SK-N-SH (cell line): ENCODE data around the gene ARHGEF39. TPM values are rescaled to one million over a fixed set of nuclear protein-coding genes. Genes with fewer than 3 reads are reported as not detected.
A peak's percentile ranks its signal among the peaks of the same experiment; 100 is the strongest.

ENCODE experiments used
- CTCF ChIA-PET: fragments of 300-600, 350-600 bp; formaldehyde crosslinking; extraction: SDS; loops from one replicate; lab custom pipeline; 2021; lab: Yijun Ruan, JAX
- POLR2A ChIA-PET: fragments of 350-600 bp; sonication (Branson Sonifier 250); formaldehyde crosslinking; extraction: SDS; loops from one replicate; lab custom pipeline; 2020; ENCODE audit warnings: antibody characterized with exemption, inconsistent platforms; lab: Yijun Ruan, JAX
- DNase-seq: peaks from one replicate; pipeline ENCODE4 v3.0.0; 2012
- H2AFZ ChIP-seq: fragments of 200-600 bp; sonication (generic); 2 replicates; pipeline ENCODE4 v1.8.1; 2016; ENCODE audit warnings: antibody characterized with exemption, mild to moderate bottlenecking, low read depth
- H3F3A ChIP-seq: fragments of 200-600 bp; sonication (generic); replicated peaks from 2 replicates; pipeline ENCODE3; 2016; ENCODE audit warnings: antibody characterized with exemption, mild to moderate bottlenecking; ENCODE audit not compliant: insufficient read depth
- H3K27ac ChIP-seq, 2 experiments: fragments of 200-500 bp in 1 of 2; fragments of 200-600 bp in 1 of 2; sonication (Bioruptor generic) in 1 of 2; sonication (generic), shearing (Covaris generic) in 1 of 2; 2 replicates each; pipeline versions ENCODE4 v1.5.1 to v1.6.1; 2014 to 2016; ENCODE audit warnings: low read depth in 2 of 2, inconsistent platforms in 1 of 2, low read length in 1 of 2, mild to moderate bottlenecking in 1 of 2, mixed read lengths in 1 of 2
- H3K27me3 ChIP-seq: fragments of 200-600 bp; sonication (generic), shearing (Covaris generic); 2 replicates; pipeline ENCODE4 v1.6.1; 2016; ENCODE audit warnings: mixed run types; ENCODE audit not compliant: insufficient read depth
- H3K36me3 ChIP-seq, 2 experiments: fragments of 200-500 bp in 1 of 2; fragments of 200-600 bp in 1 of 2; sonication (Bioruptor generic) in 1 of 2; sonication (generic) in 1 of 2; replicated peaks in 1 of 2; 2 replicates each; pipeline versions ENCODE3 to v1.5.1; 2014 to 2016; ENCODE audit warnings: low read length in 1 of 2, mild to moderate bottlenecking in 1 of 2; ENCODE audit not compliant: insufficient read depth in 2 of 2, control insufficient read depth in 1 of 2
- H3K4me1 ChIP-seq, 2 experiments: fragments of 200-500 bp in 1 of 2; fragments of 200-600 bp in 1 of 2; sonication (Bioruptor generic) in 1 of 2; sonication (generic), shearing (Covaris generic) in 1 of 2; 2 replicates each; pipeline versions ENCODE4 v1.5.1 to v1.6.1; 2014 to 2016; ENCODE audit warnings: low read depth in 1 of 2, low read length in 1 of 2, mixed run types in 1 of 2; ENCODE audit not compliant: insufficient read depth in 2 of 2, control insufficient read depth in 1 of 2
- H3K4me2 ChIP-seq: fragments of 200-600 bp; sonication (generic), shearing (Covaris generic); 2 replicates; pipeline ENCODE4 v1.6.1; 2017; ENCODE audit warnings: mixed run types
- H3K4me3 ChIP-seq, 2 experiments: fragments of 200-500 bp in 1 of 2; fragments of 200-600 bp in 1 of 2; sonication (Bioruptor generic) in 1 of 2; sonication (generic), shearing (Covaris generic) in 1 of 2; 2 replicates each; pipeline versions ENCODE4 v1.5.1 to v1.8.1; 2014 to 2016; ENCODE audit warnings: low read depth in 2 of 2, inconsistent platforms in 1 of 2, low read length in 1 of 2, mild to moderate bottlenecking in 1 of 2, mixed read lengths in 1 of 2, moderate library complexity in 1 of 2
- H3K79me2 ChIP-seq: fragments of 200-600 bp; sonication (generic); 2 replicates; pipeline ENCODE4 v1.8.1; 2017; ENCODE audit warnings: mild to moderate bottlenecking; ENCODE audit not compliant: insufficient read depth
- H3K9ac ChIP-seq: fragments of 200-600 bp; sonication (generic); 2 replicates; pipeline ENCODE4 v1.6.1; 2017; ENCODE audit warnings: mixed run types
- H3K9me2 ChIP-seq: fragments of 200-600 bp; sonication (generic); 2 replicates; pipeline ENCODE4 v1.6.1; 2017; ENCODE audit warnings: mixed run types
- H3K9me3 ChIP-seq: fragments of 200-600 bp; sonication (generic); 2 replicates; pipeline ENCODE4 v1.6.1; 2017; ENCODE audit warnings: mixed run types, mild to moderate bottlenecking, moderate library complexity
- H4K20me1 ChIP-seq: fragments of 200-600 bp; sonication (generic); 2 replicates; pipeline ENCODE4 v1.6.1; 2017; ENCODE audit warnings: mild to moderate bottlenecking, mixed run types; ENCODE audit not compliant: insufficient read depth
- ELF1 ChIP-seq: IDR thresholded peaks from 2 replicates; pipeline ENCODE4 v1.4.0; 2012
- EP300 ChIP-seq, 2 experiments: IDR thresholded peaks; 2 replicates each; pipeline versions ENCODE4 v1.4.0 to v1.6.1; 2012; ENCODE audit warnings: borderline replicate concordance in 1 of 2, low read depth in 1 of 2, low read length in 1 of 2
- FOSL2 ChIP-seq: IDR thresholded peaks from 2 replicates; pipeline ENCODE4 v1.4.0; 2012; ENCODE audit warnings: low read depth, mild to moderate bottlenecking, moderate library complexity, borderline replicate concordance
- FOXJ3 ChIP-seq: sonication (generic); formaldehyde crosslinking; IDR thresholded peaks from 2 replicates; pipeline ENCODE4 v1.5.1; 2020; ENCODE audit warnings: mild to moderate bottlenecking, missing genetic modification reagents
- FOXM1 ChIP-seq: IDR thresholded peaks from 2 replicates; pipeline ENCODE4 v1.4.0; 2012; ENCODE audit warnings: low read depth, mild to moderate bottlenecking
- GATA2 ChIP-seq: sonication (generic); formaldehyde crosslinking; IDR thresholded peaks from 2 replicates; pipeline ENCODE4 v1.5.0; 2020; ENCODE audit warnings: mild to moderate bottlenecking, missing genetic modification reagents
- IRF3 ChIP-seq: fragments of 150-350 bp; IDR thresholded peaks from 2 replicates; pipeline ENCODE4 v1.6.1; 2016; ENCODE audit warnings: mild to moderate bottlenecking, low read depth, low read length
- MEF2A ChIP-seq: IDR thresholded peaks from 2 replicates; pipeline ENCODE4 v1.4.0; 2012; ENCODE audit warnings: low read depth, borderline replicate concordance
- POLR2AphosphoS5 ChIP-seq: IDR thresholded peaks from 2 replicates; pipeline ENCODE4 v1.6.1; 2012; ENCODE audit warnings: low read depth, low read length
- RAD21 ChIP-seq: IDR thresholded peaks from 2 replicates; pipeline ENCODE4 v1.6.1; 2012; ENCODE audit warnings: mild to moderate bottlenecking, low read length
- SIN3A ChIP-seq: IDR thresholded peaks from 2 replicates; pipeline ENCODE4 v1.6.1; 2012; ENCODE audit warnings: low read depth, mild to moderate bottlenecking, low read length, moderate library complexity, borderline replicate concordance
- SMC3 ChIP-seq: IDR thresholded peaks from 2 replicates; pipeline ENCODE4 v1.6.1; 2012; ENCODE audit warnings: low read depth, low read length, improper control_type of control experiment
- TAF1 ChIP-seq: IDR thresholded peaks from 2 replicates; pipeline ENCODE4 v1.6.1; 2012; ENCODE audit warnings: low read depth, mild to moderate bottlenecking, low read length, moderate library complexity, borderline replicate concordance
- USF1 ChIP-seq: IDR thresholded peaks from 2 replicates; pipeline ENCODE4 v1.4.0; 2012; ENCODE audit warnings: low read depth, borderline replicate concordance
- USF2 ChIP-seq: fragments of 150-350 bp; IDR thresholded peaks from 2 replicates; pipeline ENCODE4 v1.6.1; 2017; ENCODE audit warnings: antibody characterized with exemption, low read length, low read depth, borderline replicate concordance
- YY1 ChIP-seq: IDR thresholded peaks from 2 replicates; pipeline ENCODE4 v1.4.0; 2012; ENCODE audit warnings: low read depth, mild to moderate bottlenecking
- WGBS: methylation state at CpG from one replicate; pipeline ENCODE4 v1.1.6; 2017; ENCODE audit warnings: low lambda C conversion rate; 5-methylcytosine and 5-hydroxymethylcytosine counted together
- polyA plus RNA-seq, 3 experiments: library from polyadenylated mRNA; depleted of rRNA; stranded (reverse); fragments of >200 nt; gene quantifications; 2 replicates each; pipeline ENCODE4 v1.2.3, GENCODE V29; 2012
- TF ChIP-seq, protein P1 (sequence below): IDR thresholded peaks from 2 replicates; pipeline ENCODE4 v1.4.0; 2012; ENCODE audit warnings: low read depth, borderline replicate concordance

Gene ARHGEF39
- polyA plus RNA-seq, 1 of the 3 experiments (the other 2 are of a cell fraction) = 4.9 TPM

DNA sequence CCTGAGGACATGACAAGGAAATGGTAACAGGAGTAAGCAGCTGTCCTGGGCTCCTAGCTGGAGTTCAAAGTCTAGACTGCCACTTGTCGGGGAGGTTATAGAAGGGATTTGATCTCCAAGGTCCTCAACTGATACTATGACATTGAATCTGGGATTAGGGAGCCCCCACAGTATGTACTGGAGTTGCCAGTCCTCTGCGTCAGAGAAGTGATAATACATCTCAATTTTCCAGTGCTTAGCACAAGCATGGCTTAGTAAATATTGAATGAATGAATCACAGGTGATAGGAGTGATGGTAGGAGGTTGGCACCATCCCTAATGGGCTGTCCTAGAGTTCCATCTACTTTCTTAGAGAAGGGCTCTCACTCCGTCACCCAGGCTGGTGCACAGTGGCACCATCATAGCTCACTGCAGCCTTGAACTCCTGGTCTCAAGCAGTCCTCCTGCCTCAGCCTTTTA lies 31.0 kb upstream of the ARHGEF39 start:
- H3K9me2 ChIP-seq = no peaks in the 10 kb centered on the region
- no peak overlapping the region for H3K4me2 ChIP-seq
- peak overlapping the region in 1 of 2 experiments; percentile 77; a peak in 2 of 4 replicates for H3K27ac ChIP-seq
- TF ChIP-seq ELF1 = no peak
- TF ChIP-seq SIN3A = no peak
- no peak for TF ChIP-seq USF2
- no peak for TF ChIP-seq FOXJ3 (CRISPR knock-in tag)
- TF ChIP-seq TAF1 = no peak
- no peak for TF ChIP-seq SMC3
- TF ChIP-seq, protein P1, sequence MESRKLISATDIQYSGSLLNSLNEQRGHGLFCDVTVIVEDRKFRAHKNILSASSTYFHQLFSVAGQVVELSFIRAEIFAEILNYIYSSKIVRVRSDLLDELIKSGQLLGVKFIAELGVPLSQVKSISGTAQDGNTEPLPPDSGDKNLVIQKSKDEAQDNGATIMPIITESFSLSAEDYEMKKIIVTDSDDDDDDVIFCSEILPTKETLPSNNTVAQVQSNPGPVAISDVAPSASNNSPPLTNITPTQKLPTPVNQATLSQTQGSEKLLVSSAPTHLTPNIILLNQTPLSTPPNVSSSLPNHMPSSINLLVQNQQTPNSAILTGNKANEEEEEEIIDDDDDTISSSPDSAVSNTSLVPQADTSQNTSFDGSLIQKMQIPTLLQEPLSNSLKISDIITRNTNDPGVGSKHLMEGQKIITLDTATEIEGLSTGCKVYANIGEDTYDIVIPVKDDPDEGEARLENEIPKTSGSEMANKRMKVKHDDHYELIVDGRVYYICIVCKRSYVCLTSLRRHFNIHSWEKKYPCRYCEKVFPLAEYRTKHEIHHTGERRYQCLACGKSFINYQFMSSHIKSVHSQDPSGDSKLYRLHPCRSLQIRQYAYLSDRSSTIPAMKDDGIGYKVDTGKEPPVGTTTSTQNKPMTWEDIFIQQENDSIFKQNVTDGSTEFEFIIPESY = no peak
- TF ChIP-seq GATA2 (CRISPR knock-in tag) = no peak
- TF ChIP-seq FOXM1 = no peak
- no peak for TF ChIP-seq IRF3
- TF ChIP-seq POLR2AphosphoS5 = no peak
- no peak for TF ChIP-seq FOSL2
- no peak for TF ChIP-seq MEF2A
- TF ChIP-seq EP300 (IDR thresholded peaks at IDR 0.05; ENCODE audit: borderline replicate concordance in 1 of 2, low read depth in 1 of 2, low read length in 1 of 2) = no peak
- no peak for TF ChIP-seq USF1
- no peak for TF ChIP-seq YY1
- TF ChIP-seq RAD21 = no peak
- ChIA-PET POLR2A (interaction anchor here (1.0 to 1.2 kb wide), 2 partner anchors 17 to 36 kb away, joined by 3 to 4 read pairs; partner anchors contain the start of genes CREB3 and TLN1), CTCF (interaction anchor here (0.9 to 8.3 kb wide), 30 partner anchors 8 to 1032 kb away, joined by 3 to 183 read pairs (median 9); partner anchors contain the start of genes ARHGEF39, CCDC107, CREB3 and GBA2)
- peaks cover 65% of the 10 kb centered on the region for H3F3A ChIP-seq
- no peak overlapping the region for H2AFZ ChIP-seq
- peaks cover 28 to 49% of the 10 kb centered on the region in 2 experiments for H3K36me3 ChIP-seq
- DNase-seq = no peak
- WGBS = 92% methylated on average over 3 of the region's 3 CpGs
- peaks cover 3 to 6% of the 10 kb centered on the region in 2 experiments; a peak in 1 of 4 replicates for H3K4me1 ChIP-seq
- H3K4me3 ChIP-seq = no peak overlapping the region
- no peaks in the 10 kb centered on the region for H3K9me3 ChIP-seq
- H3K79me2 ChIP-seq = no peaks in the 10 kb centered on the region
- H3K9ac ChIP-seq = no peak overlapping the region
- H3K27me3 ChIP-seq = no peaks in the 10 kb centered on the region
- H4K20me1 ChIP-seq = no peaks in the 10 kb centered on the region
